T-helper 22 cell (primary cell): ENCODE results near the gene NEK3.
A peak's percentile ranks its signal among the peaks of the same experiment; 100 is the strongest.
"Not testable (repeated sequence)": the region's sequence is repeated elsewhere in the genome, so short reads cannot be mapped to it uniquely, and the experiment has no call there.

Source experiments
- DNase-seq: peaks from one replicate; pipeline ENCODE4 v3.0.0-alpha.2; 2020; ENCODE audit warnings: low read depth

NEK3 gene, protein sequence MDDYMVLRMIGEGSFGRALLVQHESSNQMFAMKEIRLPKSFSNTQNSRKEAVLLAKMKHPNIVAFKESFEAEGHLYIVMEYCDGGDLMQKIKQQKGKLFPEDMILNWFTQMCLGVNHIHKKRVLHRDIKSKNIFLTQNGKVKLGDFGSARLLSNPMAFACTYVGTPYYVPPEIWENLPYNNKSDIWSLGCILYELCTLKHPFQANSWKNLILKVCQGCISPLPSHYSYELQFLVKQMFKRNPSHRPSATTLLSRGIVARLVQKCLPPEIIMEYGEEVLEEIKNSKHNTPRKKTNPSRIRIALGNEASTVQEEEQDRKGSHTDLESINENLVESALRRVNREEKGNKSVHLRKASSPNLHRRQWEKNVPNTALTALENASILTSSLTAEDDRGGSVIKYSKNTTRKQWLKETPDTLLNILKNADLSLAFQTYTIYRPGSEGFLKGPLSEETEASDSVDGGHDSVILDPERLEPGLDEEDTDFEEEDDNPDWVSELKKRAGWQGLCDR

DNA sequence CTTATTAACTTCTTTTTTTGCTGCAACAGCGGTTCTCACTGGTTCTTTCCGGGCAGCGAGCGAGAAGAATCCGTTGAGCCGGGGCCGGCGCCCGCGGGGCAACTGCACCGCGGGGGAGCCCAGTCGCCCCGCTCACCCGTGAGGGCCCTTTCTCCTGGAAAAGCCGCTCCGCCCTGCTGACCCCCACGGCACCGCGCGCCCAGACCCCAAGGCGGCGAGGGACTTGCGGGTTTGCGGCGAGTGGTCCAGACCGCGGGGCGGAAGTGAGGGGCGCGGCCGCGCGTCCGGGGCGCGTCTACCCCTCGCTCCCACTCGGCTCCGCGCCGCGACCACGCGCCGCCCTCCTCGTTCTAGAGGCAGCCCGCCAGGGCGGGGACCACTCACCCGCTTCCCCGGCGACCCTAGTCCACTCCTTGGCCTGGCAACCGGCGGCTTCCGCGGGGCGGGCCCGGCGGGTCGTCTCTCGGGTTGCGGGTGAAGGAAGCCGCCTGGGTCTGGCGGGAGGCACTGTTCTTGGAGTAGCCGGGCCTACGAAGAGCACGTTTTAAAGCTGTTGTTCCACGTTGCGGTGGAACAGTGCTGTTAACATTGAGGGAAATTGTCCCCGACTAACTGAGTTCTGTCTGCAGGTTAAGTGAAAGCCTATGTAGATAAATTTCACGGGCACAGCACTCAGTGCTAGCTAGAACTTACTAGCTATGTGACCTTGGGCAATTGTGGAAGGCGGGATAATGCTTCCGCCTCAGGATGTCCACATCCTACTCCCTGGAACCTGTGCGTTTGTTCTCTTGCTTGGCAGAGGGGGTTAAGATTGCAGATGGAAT lies at the start of gene NEK3:
TSS of gene NEK3 (minus strand) at position 439 of the 824 bp plus-strand sequence. CDS start 3,406 bp downstream, outside the sequence.
- DNase-seq, result peak; percentile 22

- DNase-seq, result not testable (repeated sequence)
Observed at GRCh38 chr13:52208384-52208783, 49.0 kb upstream of the NEK3 start.

DNA sequence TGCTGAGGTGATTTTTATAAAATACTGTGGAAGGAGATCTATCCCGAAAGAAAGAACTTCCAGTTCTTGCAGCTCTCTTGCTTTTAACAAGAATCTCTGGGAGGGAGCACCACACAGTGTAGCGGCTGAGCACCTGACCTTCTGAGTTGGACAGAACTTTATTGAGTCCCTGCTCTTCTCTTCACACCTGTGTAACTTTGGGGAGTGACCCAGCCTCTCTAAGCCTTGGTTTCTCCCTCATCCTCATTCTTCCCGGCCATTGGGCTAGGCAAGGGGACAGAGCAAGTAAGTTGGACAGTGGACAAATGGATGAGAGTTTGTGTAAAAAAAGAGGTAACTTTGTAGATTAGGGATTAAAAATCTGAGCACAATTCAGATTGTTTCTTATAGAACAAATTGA lies 48.5 kb upstream of the NEK3 start:
- DNase-seq, result not testable (repeated sequence)

GRCh38 chr13:52207337-52207736 lies 47.9 kb upstream of the NEK3 start:
- not testable (repeated sequence) for DNase-seq

DNA sequence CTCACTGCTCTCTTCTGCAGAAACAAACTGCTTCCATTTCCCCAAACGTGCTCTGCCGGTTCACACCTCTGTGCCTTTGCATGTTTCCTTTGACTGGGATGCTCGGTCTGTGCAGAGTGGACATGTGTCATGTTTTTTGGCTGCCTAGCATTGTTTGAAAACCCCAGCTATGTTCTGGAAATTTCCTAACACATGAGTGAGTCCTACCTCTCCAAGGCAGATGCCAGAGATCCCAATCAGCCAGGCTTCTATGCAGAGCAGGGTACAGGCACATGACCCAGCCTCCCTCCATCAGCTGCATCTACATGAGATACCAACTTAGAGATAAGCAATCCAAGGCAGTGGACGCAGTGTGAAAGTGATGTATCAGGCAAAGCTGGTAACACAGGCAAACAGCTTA lies 45.1 kb upstream of the NEK3 start:
- not testable (repeated sequence) for DNase-seq

- DNase-seq, result not testable (repeated sequence)
Observed at GRCh38 chr13:52203864-52204263, 44.5 kb upstream of the NEK3 start.

- DNase-seq, result not testable (repeated sequence)
Observed at GRCh38 chr13:52202506-52202905, 43.1 kb upstream of the NEK3 start.

GRCh38 chr13:52201439-52202193 lies 42.2 kb upstream of the NEK3 start:
- not testable (repeated sequence) for DNase-seq

- peak; percentile 34 for DNase-seq
Observed at GRCh38 chr13:52195401-52195837, 36.0 kb upstream of the NEK3 start.

DNA sequence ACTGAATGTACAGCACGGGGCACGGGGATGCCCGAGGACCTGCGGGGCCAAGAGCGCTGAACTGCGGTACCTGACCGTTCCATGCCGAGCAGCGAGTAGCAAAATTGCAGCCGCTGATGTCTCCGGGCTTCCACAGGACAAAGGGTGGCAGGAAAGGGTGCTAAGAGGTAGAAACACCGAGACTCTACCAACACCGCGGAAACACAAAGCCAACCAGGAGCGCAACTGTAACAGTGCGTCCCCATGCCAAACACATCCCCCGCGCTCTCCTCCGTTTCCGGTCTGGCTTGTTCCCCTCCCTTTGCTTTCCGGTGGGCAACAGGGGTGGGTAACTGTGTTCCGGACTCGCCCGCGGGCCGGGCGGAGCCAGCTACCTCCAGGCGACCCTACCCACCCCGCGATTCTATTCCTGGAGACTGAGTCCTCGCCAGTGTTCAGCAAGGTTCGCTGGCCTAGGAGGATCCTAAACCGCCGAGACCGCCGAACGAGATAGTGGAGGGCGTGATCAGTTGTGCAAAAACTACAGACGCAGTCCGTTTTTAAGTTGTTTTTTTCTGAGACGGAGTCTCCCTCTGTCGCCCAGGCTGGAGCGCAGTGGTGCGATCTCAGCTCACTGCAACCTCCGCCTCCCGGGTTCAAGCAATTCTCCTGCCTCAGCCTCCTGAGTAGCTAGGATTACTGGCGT lies 34.9 kb upstream of the NEK3 start:
- peak; percentile 67 for DNase-seq

DNA sequence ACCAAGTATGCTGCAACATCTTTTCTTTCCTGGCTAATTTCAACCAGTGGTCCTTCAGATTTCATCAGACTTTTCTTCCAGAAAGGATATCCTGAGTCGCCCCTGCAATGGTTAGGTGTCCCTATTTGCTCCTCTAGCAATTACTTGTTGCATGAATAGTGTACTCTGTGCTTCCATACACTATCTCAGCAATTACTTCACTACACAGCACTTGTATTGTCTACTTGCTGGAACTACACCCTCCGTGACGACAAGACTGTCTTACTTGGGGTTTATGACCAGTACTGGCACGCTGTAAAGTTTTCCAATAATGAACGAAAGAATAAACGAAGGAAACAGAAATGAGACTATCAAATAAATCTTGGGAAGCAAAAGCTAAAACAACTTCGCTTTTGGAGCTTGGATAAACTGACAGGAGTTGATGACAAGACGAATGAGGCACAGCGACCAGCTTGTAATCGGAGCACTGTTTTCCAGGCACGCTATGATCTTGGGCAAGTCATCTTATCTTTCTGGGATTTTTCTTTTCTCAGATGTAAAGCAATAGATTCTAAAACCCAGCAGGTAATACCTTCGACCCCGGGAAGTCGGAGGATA lies 34.3 kb upstream of the NEK3 start:
- DNase-seq, result not testable (repeated sequence)

DNA sequence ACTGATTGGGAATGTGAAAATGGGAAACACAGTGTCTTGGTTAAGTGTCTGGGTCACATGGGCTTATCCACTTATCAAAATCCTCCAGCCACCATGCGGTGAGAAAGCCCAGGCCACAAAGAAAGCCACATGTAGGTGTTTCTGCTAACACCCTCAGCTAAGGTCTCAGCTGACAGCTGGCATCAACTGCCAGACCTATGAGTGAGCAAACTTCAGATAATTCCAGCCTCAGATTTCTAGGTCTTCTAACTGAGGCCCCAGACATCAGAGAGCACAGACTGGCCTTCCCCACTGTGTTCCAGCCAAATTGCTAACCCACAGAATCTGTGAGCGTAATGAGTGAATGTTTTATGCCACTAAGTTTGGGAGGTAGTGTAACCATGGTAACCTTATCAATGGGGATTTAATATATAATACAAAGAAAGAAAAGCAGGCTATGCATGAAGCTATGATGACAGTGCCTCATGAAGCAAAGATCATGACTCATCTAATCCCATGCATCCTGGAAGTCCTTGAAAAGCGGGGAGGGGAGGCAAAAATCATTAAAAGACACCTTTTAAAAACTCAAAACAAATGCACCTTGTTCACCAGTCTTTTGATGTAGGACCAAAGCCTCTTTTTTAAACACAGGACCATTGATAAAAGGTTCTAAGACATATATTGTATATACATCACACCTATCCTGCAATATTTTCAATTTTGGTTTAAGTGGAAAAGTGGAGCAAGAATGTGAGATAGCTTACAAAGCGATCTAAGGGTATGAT lies 28.2 kb upstream of the NEK3 start:
- not testable (repeated sequence) for DNase-seq

DNA sequence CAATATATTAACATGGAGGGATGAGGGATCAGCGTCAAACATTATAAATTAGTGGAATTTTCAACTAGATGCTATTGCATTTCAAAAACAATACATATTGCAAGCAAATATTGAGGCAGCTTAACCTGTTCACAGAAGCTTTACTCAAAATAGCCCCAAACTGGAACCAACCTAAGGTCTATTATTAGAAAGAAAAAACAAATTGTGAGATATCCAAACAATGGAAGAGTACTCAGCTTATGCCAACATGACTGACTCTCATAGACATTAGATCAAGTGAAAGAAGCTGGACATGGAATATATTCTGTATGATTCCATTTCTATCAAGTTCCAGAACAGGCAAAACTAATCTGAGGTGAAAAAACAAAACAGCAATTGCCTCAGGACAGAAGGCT lies 27.6 kb upstream of the NEK3 start:
- no peak for DNase-seq

- DNase-seq, result not testable (repeated sequence)
Observed at GRCh38 chr13:52181316-52181954, 22.0 kb upstream of the NEK3 start.

- DNase-seq, result no peak
Observed at GRCh38 chr13:52179925-52180324, 20.5 kb upstream of the NEK3 start.

GRCh38 chr13:52177276-52177675 lies 17.9 kb upstream of the NEK3 start:
- DNase-seq, result no peak

DNA sequence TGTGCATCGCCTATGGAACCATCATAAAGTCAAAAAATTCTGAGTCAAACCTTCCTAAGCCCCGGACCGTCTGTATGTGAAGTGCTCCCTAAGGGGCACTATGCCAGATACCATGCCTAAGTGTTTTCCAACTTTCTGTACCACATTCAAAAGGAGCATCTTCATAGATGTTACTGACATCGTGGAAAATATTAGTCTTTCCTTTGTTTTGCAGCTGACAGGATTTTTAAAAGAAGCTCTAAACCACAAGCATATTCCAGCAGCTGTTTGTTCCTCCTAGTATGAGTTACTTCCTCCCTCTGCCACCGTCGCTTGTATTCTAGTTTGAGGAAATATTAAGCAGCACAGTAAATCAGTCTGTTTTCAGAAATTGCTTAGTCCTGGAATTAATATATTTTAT lies 14.6 kb upstream of the NEK3 start:
- not testable (repeated sequence) for DNase-seq

GRCh38 chr13:52173373-52173772 lies 14.0 kb upstream of the NEK3 start:
- no peak for DNase-seq

DNA sequence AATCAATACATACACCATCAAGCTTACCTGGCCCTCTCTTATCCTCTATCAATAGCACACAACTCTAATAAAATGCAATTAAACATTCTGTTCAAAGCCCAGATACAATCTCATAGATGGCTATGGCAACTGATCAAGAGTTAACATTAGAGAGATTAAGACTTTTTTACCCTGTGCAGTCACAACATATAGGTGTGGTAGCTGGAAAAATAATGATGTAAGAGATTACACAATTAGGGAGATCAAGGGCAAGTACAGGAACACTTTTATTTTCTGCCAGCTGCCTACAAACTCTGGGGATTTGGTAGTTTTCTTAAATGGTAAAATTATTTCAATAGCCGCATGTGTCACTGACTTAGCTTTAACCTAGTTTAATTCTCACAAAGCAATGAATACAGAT lies 12.3 kb upstream of the NEK3 start:
- DNase-seq, result not testable (repeated sequence)
